ENCODE measurements around the gene PRTFDC1.

DNA sequence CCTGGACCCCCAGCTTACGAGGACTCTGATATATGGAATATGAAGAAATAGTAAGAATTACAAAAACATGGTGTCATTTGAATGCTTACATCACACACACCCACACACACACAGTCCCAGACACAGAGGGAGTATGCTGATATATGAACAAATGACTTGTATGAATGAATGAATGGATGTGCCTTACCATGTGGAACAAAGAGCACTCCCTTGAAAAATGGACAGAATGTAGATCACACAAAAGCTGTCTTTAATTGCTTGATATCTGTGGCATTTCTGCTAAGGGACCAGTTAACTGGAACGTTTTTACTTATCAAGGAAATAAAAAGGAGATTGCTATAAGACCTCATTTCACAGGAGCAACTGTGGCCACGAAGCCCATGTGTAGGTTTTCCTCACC is 46.0 kb downstream of the PRTFDC1 start:
- TF ChIP-seq POLR2A (IDR thresholded peaks at IDR 0.05; ENCODE audit: borderline replicate concordance, extremely low read depth, insufficient read depth, insufficient read length) (no peak), JUND (IDR thresholded peaks at IDR 0.05) (no peak), POLR2AphosphoS5 (IDR thresholded peaks at IDR 0.05; ENCODE audit: low read depth, low read length) (no peak), EZH2 (IDR thresholded peaks at IDR 0.05) (no peak), SP1 (IDR thresholded peaks at IDR 0.05; ENCODE audit: low read depth) (no peak), EZH2phosphoT487 (IDR thresholded peaks at IDR 0.05; ENCODE audit: borderline replicate concordance) (no peak), YY1 (IDR thresholded peaks at IDR 0.05; ENCODE audit: extremely low read depth, insufficient replicate concordance, low read depth, low read length) (no peak), SRF (IDR thresholded peaks at IDR 0.05; ENCODE audit: low read depth) (no peak)
- TF ChIP-seq, protein P1, sequence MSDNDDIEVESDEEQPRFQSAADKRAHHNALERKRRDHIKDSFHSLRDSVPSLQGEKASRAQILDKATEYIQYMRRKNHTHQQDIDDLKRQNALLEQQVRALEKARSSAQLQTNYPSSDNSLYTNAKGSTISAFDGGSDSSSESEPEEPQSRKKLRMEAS (IDR thresholded peaks at IDR 0.05) = no peak
- TF ChIP-seq, protein P2, sequence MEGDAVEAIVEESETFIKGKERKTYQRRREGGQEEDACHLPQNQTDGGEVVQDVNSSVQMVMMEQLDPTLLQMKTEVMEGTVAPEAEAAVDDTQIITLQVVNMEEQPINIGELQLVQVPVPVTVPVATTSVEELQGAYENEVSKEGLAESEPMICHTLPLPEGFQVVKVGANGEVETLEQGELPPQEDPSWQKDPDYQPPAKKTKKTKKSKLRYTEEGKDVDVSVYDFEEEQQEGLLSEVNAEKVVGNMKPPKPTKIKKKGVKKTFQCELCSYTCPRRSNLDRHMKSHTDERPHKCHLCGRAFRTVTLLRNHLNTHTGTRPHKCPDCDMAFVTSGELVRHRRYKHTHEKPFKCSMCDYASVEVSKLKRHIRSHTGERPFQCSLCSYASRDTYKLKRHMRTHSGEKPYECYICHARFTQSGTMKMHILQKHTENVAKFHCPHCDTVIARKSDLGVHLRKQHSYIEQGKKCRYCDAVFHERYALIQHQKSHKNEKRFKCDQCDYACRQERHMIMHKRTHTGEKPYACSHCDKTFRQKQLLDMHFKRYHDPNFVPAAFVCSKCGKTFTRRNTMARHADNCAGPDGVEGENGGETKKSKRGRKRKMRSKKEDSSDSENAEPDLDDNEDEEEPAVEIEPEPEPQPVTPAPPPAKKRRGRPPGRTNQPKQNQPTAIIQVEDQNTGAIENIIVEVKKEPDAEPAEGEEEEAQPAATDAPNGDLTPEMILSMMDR (IDR thresholded peaks at IDR 0.05 in 2 of 3, conservative IDR thresholded peaks at IDR 0.05 in 1 of 3; ENCODE audit: borderline replicate concordance in 1 of 3, insufficient read depth in 1 of 3, low read depth in 2 of 3, low read length in 2 of 3) = no peak
- TF ChIP-seq, protein P3, sequence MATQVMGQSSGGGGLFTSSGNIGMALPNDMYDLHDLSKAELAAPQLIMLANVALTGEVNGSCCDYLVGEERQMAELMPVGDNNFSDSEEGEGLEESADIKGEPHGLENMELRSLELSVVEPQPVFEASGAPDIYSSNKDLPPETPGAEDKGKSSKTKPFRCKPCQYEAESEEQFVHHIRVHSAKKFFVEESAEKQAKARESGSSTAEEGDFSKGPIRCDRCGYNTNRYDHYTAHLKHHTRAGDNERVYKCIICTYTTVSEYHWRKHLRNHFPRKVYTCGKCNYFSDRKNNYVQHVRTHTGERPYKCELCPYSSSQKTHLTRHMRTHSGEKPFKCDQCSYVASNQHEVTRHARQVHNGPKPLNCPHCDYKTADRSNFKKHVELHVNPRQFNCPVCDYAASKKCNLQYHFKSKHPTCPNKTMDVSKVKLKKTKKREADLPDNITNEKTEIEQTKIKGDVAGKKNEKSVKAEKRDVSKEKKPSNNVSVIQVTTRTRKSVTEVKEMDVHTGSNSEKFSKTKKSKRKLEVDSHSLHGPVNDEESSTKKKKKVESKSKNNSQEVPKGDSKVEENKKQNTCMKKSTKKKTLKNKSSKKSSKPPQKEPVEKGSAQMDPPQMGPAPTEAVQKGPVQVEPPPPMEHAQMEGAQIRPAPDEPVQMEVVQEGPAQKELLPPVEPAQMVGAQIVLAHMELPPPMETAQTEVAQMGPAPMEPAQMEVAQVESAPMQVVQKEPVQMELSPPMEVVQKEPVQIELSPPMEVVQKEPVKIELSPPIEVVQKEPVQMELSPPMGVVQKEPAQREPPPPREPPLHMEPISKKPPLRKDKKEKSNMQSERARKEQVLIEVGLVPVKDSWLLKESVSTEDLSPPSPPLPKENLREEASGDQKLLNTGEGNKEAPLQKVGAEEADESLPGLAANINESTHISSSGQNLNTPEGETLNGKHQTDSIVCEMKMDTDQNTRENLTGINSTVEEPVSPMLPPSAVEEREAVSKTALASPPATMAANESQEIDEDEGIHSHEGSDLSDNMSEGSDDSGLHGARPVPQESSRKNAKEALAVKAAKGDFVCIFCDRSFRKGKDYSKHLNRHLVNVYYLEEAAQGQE (IDR thresholded peaks at IDR 0.05; ENCODE audit: low read depth) = no peak
- TF ChIP-seq, protein P4, sequence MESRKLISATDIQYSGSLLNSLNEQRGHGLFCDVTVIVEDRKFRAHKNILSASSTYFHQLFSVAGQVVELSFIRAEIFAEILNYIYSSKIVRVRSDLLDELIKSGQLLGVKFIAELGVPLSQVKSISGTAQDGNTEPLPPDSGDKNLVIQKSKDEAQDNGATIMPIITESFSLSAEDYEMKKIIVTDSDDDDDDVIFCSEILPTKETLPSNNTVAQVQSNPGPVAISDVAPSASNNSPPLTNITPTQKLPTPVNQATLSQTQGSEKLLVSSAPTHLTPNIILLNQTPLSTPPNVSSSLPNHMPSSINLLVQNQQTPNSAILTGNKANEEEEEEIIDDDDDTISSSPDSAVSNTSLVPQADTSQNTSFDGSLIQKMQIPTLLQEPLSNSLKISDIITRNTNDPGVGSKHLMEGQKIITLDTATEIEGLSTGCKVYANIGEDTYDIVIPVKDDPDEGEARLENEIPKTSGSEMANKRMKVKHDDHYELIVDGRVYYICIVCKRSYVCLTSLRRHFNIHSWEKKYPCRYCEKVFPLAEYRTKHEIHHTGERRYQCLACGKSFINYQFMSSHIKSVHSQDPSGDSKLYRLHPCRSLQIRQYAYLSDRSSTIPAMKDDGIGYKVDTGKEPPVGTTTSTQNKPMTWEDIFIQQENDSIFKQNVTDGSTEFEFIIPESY (IDR thresholded peaks at IDR 0.05; ENCODE audit: extremely low read depth, insufficient replicate concordance, low read length) = no peak

All from HCT116 (cell line).